MCF 10A (cell line): Measurements from ENCODE around the gene CDHR2. TPM values are rescaled to one million over a fixed set of nuclear protein-coding genes. Genes with fewer than 3 reads are reported as not detected.

Experiments used
- BruUV-seq: library from RNA; stranded (reverse); fragments of 400-500 nt; replicated peaks from 2 replicates; lab custom pipeline; 2021; lab: Mats Ljungman, UMichigan
- CTCF ChIA-PET: fragments of 300-600 bp; sonication (Branson Sonifier 250); formaldehyde crosslinking; extraction: SDS; loops from one replicate; lab custom pipeline; 2021; ENCODE audit warnings: antibody characterized with exemption, inconsistent platforms; lab: Yijun Ruan, JAX
- POLR2A ChIA-PET: fragments of 300-600, 350-650 bp; sonication (Branson Sonifier 250); formaldehyde crosslinking; extraction: SDS; loops from one replicate; lab custom pipeline; 2020; ENCODE audit warnings: antibody characterized with exemption, inconsistent platforms; lab: Yijun Ruan, JAX
- DNase-seq: peaks from one replicate; pipeline ENCODE4 v3.0.0-alpha.2; 2018; ENCODE audit not compliant: unreplicated experiment
- H3K27ac Mint-ChIP-seq: one replicate; pipeline ENCODE4 v1.8.0; 2022; ENCODE audit warnings: mild to moderate bottlenecking, low read depth, mixed read lengths; ENCODE audit not compliant: unreplicated experiment
- H3K27me3 Mint-ChIP-seq: one replicate; pipeline ENCODE4 v1.8.0; 2022; ENCODE audit warnings: mixed read lengths; ENCODE audit not compliant: insufficient read depth, unreplicated experiment
- H3K36me3 Mint-ChIP-seq: one replicate; pipeline ENCODE4 v1.8.0; 2022; ENCODE audit warnings: mild to moderate bottlenecking, moderate library complexity, mixed read lengths; ENCODE audit not compliant: insufficient read depth, unreplicated experiment
- H3K4me1 Mint-ChIP-seq: one replicate; pipeline ENCODE4 v1.8.0; 2022; ENCODE audit warnings: mixed read lengths; ENCODE audit not compliant: insufficient read depth, unreplicated experiment
- H3K4me3 Mint-ChIP-seq: one replicate; pipeline ENCODE4 v1.8.0; 2022; ENCODE audit warnings: mild to moderate bottlenecking, moderate library complexity, mixed read lengths; ENCODE audit not compliant: unreplicated experiment
- H3K9me3 Mint-ChIP-seq: one replicate; pipeline ENCODE4 v1.8.0; 2022; ENCODE audit warnings: mixed read lengths; ENCODE audit not compliant: unreplicated experiment
- CTCF ChIP-seq: fragments of 200-600 bp; IDR thresholded peaks from one replicate; pipeline ENCODE4 v1.8.0; 2022; ENCODE audit warnings: antibody characterized with exemption, mild to moderate bottlenecking; ENCODE audit not compliant: unreplicated experiment
- intact Hi-C: fragments of 100-400 bp; cut with micrococcal nuclease; formaldehyde crosslinking; loops from 2 replicates; pipeline ENCODE4 v1.14.1; 2022
- total RNA-seq: library from RNA; stranded (reverse); gene quantifications from 2 replicates; pipeline ENCODE4 v1.2.3, GENCODE V29; 2022

CDHR2 gene
- total RNA-seq, 1 experiment from 2014 or later: 0.09 TPM

GRCh38 chr5:176552332-176552869 lies 3.3 kb downstream of the CDHR2 start:
- CTCF ChIA-PET: interaction anchor here (0.5 to 3.3 kb wide), 4 partner anchors 14 to 76 kb away, joined by 4 to 22 read pairs (median 6); partner anchors contain the start of gene RNF44
- Mint-ChIP-seq H3K4me3 (no peak overlapping the region), H3K9me3 (no peaks in the 10 kb centered on the region), H3K27ac (peak overlapping the region; percentile 39), H3K4me1 (peaks cover 31% of the 10 kb centered on the region), H3K36me3 (no peaks in the 10 kb centered on the region), H3K27me3 (no peaks in the 10 kb centered on the region)
- intact Hi-C loops: no loop called here
- POLR2A ChIA-PET: interaction anchor here (0.6 to 4.1 kb wide), 5 partner anchors 9 to 140 kb away, joined by 3 to 38 read pairs (median 5); partner anchors contain the start of genes GPRIN1 and RNF44
- no peak for TF ChIP-seq CTCF
- no peak for DNase-seq
- BruUV-seq: no TSS peak

GRCh38 chr5:176553260-176554085 lies 4.3 kb downstream of the CDHR2 start:
- DNase-seq: peak; percentile 90
- Mint-ChIP-seq H3K4me3 (peak overlapping the region; percentile 6), H3K27me3 (no peaks in the 10 kb centered on the region), H3K9me3 (no peaks in the 10 kb centered on the region), H3K27ac (peak overlapping the region; percentile 39), H3K4me1 (peaks cover 25% of the 10 kb centered on the region), H3K36me3 (no peaks in the 10 kb centered on the region)
- no peak for TF ChIP-seq CTCF
- intact Hi-C loops: no loop called here
- ChIA-PET CTCF (interaction anchor here (0.6 to 3.3 kb wide), 6 partner anchors 15 to 192 kb away, joined by 3 to 22 read pairs (median 6); partner anchors contain the start of genes RNF44 and TSPAN17), POLR2A (interaction anchor here (0.6 to 4.1 kb wide), 10 partner anchors 10 to 1135 kb away, joined by 3 to 38 read pairs (median 4); partner anchors contain the start of genes CLTB and RNF44)
- no TSS peak for BruUV-seq

GRCh38 chr5:176557846-176558245 lies 8.7 kb downstream of the CDHR2 start:
- Mint-ChIP-seq H3K4me1 (peaks cover 20% of the 10 kb centered on the region), H3K27me3 (no peaks in the 10 kb centered on the region), H3K9me3 (no peaks in the 10 kb centered on the region), H3K36me3 (no peaks in the 10 kb centered on the region), H3K27ac (no peak overlapping the region), H3K4me3 (no peak overlapping the region)
- no peak for DNase-seq
- no peak for TF ChIP-seq CTCF
- no TSS peak for BruUV-seq
- POLR2A ChIA-PET: interaction anchor here (1.5 kb wide), 1 partner anchor 21 kb away, joined by 4 read pairs; the partner anchor contains the start of gene RNF44
- intact Hi-C loops: loop anchor here (5.0 kb wide), 2 partner anchors 89 to 141 kb away; partner anchors contain the start of genes CLTB and TSPAN17
- CTCF ChIA-PET: interaction anchor here (0.5 to 2.1 kb wide), 4 partner anchors 17 to 828 kb away, joined by 3 to 5 read pairs (median 4); partner anchors contain the start of gene CLTB

- no peaks in the 10 kb centered on the region for H3K27me3 Mint-ChIP-seq
- DNase-seq: peak; percentile 57
- intact Hi-C loops: loop anchor here (5.0 kb wide), 2 partner anchors 88 to 142 kb away; partner anchors contain the start of genes CLTB and TSPAN17
- no TSS peak for BruUV-seq
- CTCF ChIA-PET: interaction anchor here (1.0 kb wide), 2 partner anchors 14 to 15 kb away, joined by 3 to 8 read pairs; no protein-coding TSS in a partner anchor
- POLR2A ChIA-PET: no interaction called here
- no peak overlapping the region for H3K27ac Mint-ChIP-seq
- peaks cover 7% of the 10 kb centered on the region for H3K4me1 Mint-ChIP-seq
- peak; percentile 19 for TF ChIP-seq CTCF
- no peaks in the 10 kb centered on the region for H3K9me3 Mint-ChIP-seq
- H3K4me3 Mint-ChIP-seq: no peak overlapping the region
- no peaks in the 10 kb centered on the region for H3K36me3 Mint-ChIP-seq
Observed at GRCh38 chr5:176559683-176560082, 10.5 kb downstream of the CDHR2 start.
